WTC11 (cell line): ENCODE data around the gene SCYGR3. TPM values are rescaled to one million over a fixed set of nuclear protein-coding genes. Genes with fewer than 3 reads are reported as not detected.

ENCODE experiments used
- ATAC-seq: fragments of 200-7000 bp; cut with Tn5 transposase; 2 replicates; pipeline ENCODE4 v1.10.0; 2021; ENCODE audit warnings: mild to moderate bottlenecking, moderate library complexity
- CTCF ChIA-PET: fragments of 300-600 bp; sonication (Branson Sonifier 250); formaldehyde crosslinking; loops from one replicate; lab custom pipeline; 2021; ENCODE audit warnings: antibody characterized with exemption; lab: Charles Lee
- POLR2A ChIA-PET: fragments of 350-600 bp; sonication (Branson Sonifier 250); formaldehyde crosslinking; loops from one replicate; lab custom pipeline; 2021; ENCODE audit warnings: antibody characterized with exemption; lab: Charles Lee
- DNase-seq: peaks from one replicate; pipeline ENCODE4 v3.0.0; 2021; ENCODE audit warnings: low spot score
- H3K27ac Mint-ChIP-seq: 2 replicates; pipeline ENCODE4 v1.8.0; 2021; ENCODE audit warnings: mixed read lengths
- H3K27me3 Mint-ChIP-seq: 2 replicates; pipeline ENCODE4 v1.8.0; 2021; ENCODE audit warnings: low read depth, mild to moderate bottlenecking, moderate library complexity, mixed read lengths
- H3K36me3 Mint-ChIP-seq: 2 replicates; pipeline ENCODE4 v1.8.0; 2021; ENCODE audit warnings: mixed read lengths
- H3K4me1 Mint-ChIP-seq: 2 replicates; pipeline ENCODE4 v1.8.0; 2022; ENCODE audit warnings: mixed read lengths
- H3K4me3 Mint-ChIP-seq: 2 replicates; pipeline ENCODE4 v1.8.0; 2021; ENCODE audit warnings: mild to moderate bottlenecking, moderate library complexity, mixed read lengths
- H3K9me3 Mint-ChIP-seq: 2 replicates; pipeline ENCODE4 v1.8.0; 2021; ENCODE audit warnings: mixed read lengths
- CBFB ChIP-seq: sonication (generic); formaldehyde crosslinking; IDR thresholded peaks from 2 replicates; pipeline ENCODE4 v1.8.1; 2022; ENCODE audit warnings: mild to moderate bottlenecking, low read depth, missing genetic modification reagents
- ELF4 ChIP-seq: sonication (generic); formaldehyde crosslinking; IDR thresholded peaks from 2 replicates; pipeline ENCODE4 v1.8.1; 2022; ENCODE audit warnings: low read depth, mild to moderate bottlenecking, moderate library complexity, missing genetic modification reagents
- ETV6 ChIP-seq: sonication (generic); formaldehyde crosslinking; IDR thresholded peaks from 2 replicates; pipeline ENCODE4 v1.8.1; 2022; ENCODE audit warnings: mild to moderate bottlenecking, missing genetic modification reagents
- JAZF1 ChIP-seq: fragments of 250-450 bp; sonication (Bioruptor Pico); IDR thresholded peaks from 2 replicates; pipeline ENCODE4 v1.9.0; 2021; ENCODE audit warnings: moderate library complexity, mild to moderate bottlenecking, inconsistent platforms
- JUN ChIP-seq: sonication (generic); formaldehyde crosslinking; IDR thresholded peaks from 2 replicates; pipeline ENCODE4 v1.8.0; 2023; ENCODE audit warnings: mild to moderate bottlenecking, missing genetic modification reagents
- KAT7 ChIP-seq: sonication (generic); formaldehyde crosslinking; IDR thresholded peaks from 2 replicates; pipeline ENCODE4 v1.8.1; 2023; ENCODE audit warnings: missing genetic modification reagents, mild to moderate bottlenecking, borderline replicate concordance
- NFE2L1 ChIP-seq: sonication (generic); formaldehyde crosslinking; IDR thresholded peaks from 2 replicates; pipeline ENCODE4 v1.8.1; 2023; ENCODE audit warnings: missing genetic modification reagents
- OVOL2 ChIP-seq: fragments of 250-450 bp; sonication (Bioruptor Pico); IDR thresholded peaks from 2 replicates; pipeline ENCODE4 v1.9.0; 2021; ENCODE audit warnings: mild to moderate bottlenecking, borderline replicate concordance
- PRRX2 ChIP-seq: fragments of 250-450 bp; sonication (Bioruptor Pico); IDR thresholded peaks from 2 replicates; pipeline ENCODE4 v1.8.0; 2021; ENCODE audit warnings: mild to moderate bottlenecking
- SMAD3 ChIP-seq: sonication (generic); formaldehyde crosslinking; IDR thresholded peaks from 2 replicates; pipeline ENCODE4 v1.8.0; 2022; ENCODE audit warnings: missing genetic modification reagents, mild to moderate bottlenecking, borderline replicate concordance
- SP1 ChIP-seq: sonication (generic); formaldehyde crosslinking; conservative IDR thresholded peaks from 2 replicates; pipeline ENCODE4 v1.8.1; 2022; ENCODE audit warnings: missing genetic modification reagents
- TEAD1 ChIP-seq: sonication (generic); formaldehyde crosslinking; IDR thresholded peaks from 2 replicates; pipeline ENCODE4 v1.8.0; 2022; ENCODE audit warnings: mild to moderate bottlenecking, missing genetic modification reagents
- TP53 ChIP-seq: sonication (generic); formaldehyde crosslinking; IDR thresholded peaks from 2 replicates; pipeline ENCODE4 v1.8.1; 2023; ENCODE audit warnings: mild to moderate bottlenecking, missing genetic modification reagents
- ZNF263 ChIP-seq: sonication (generic); formaldehyde crosslinking; IDR thresholded peaks from 2 replicates; pipeline ENCODE4 v1.8.1; 2022; ENCODE audit warnings: low read depth, mild to moderate bottlenecking, moderate library complexity, missing genetic modification reagents
- ZNF396 ChIP-seq: fragments of 250-450 bp; sonication (Bioruptor Pico); IDR thresholded peaks from 2 replicates; pipeline ENCODE4 v1.8.0; 2021; ENCODE audit warnings: mild to moderate bottlenecking, moderate library complexity, borderline replicate concordance
- ZNF416 ChIP-seq: fragments of 250-450 bp; sonication (Bioruptor Pico); IDR thresholded peaks from 2 replicates; pipeline ENCODE4 v1.9.0; 2021; ENCODE audit warnings: mild to moderate bottlenecking, inconsistent platforms
- total RNA-seq: library from RNA; stranded (reverse); gene quantifications from 3 replicates; pipeline ENCODE4 v1.2.3, GENCODE V29; 2021
- TF ChIP-seq, protein P1 (sequence below): sonication (generic); formaldehyde crosslinking; IDR thresholded peaks from 2 replicates; pipeline ENCODE4 v1.8.1; 2023; ENCODE audit warnings: mild to moderate bottlenecking, missing genetic modification reagents, moderate library complexity
- TF ChIP-seq, protein P2 (sequence below): fragments of 250-450 bp; sonication (Bioruptor Pico); IDR thresholded peaks from 2 replicates; pipeline ENCODE4 v2.1.2; 2022; ENCODE audit warnings: mild to moderate bottlenecking, moderate library complexity
- TF ChIP-seq, protein P3 (sequence below): sonication (generic); formaldehyde crosslinking; IDR thresholded peaks from 2 replicates; pipeline ENCODE4 v1.8.1; 2022; ENCODE audit warnings: mild to moderate bottlenecking, moderate library complexity, missing genetic modification reagents

The SCYGR3 gene
- total RNA-seq, 1 experiment from 2014 or later = not detected

DNA sequence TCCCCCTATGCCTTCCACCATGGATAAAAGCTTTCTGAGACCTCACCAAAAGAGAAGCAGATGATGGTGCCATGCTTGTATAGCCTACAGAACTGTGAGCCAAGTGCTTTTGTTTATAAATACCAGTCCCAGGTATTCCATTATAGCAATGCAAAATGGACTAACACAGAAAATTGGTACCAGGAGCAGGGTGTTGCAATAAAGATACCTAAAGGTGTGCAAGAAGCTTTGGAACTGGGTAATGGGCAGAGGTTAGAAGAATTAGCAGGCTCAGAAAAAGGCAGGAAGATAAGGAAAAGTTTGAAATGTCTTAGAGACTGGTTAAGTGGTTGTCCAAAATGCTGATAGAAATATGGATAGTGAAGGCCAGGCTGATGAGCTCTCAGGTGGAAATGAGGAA is 32.3 kb downstream of the SCYGR3 start:
- Mint-ChIP-seq H3K27me3 (no peaks in the 10 kb centered on the region), H3K36me3 (peaks cover 12% of the 10 kb centered on the region), H3K4me1 (no peaks in the 10 kb centered on the region; the same call in 1 of the 2 replicates), H3K9me3 (peaks cover 28% of the 10 kb centered on the region), H3K27ac (no peak overlapping the region), H3K4me3 (no peak overlapping the region)
- ATAC-seq (no peak), DNase-seq (no peak)
- TF ChIP-seq ZNF396 = no peak
- no peak for TF ChIP-seq TEAD1 (CRISPR knock-in tag)
- TF ChIP-seq, protein P1, sequence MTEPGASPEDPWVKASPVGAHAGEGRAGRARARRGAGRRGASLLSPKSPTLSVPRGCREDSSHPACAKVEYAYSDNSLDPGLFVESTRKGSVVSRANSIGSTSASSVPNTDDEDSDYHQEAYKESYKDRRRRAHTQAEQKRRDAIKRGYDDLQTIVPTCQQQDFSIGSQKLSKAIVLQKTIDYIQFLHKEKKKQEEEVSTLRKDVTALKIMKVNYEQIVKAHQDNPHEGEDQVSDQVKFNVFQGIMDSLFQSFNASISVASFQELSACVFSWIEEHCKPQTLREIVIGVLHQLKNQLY (CRISPR knock-in tag) = no peak
- no peak for TF ChIP-seq SMAD3 (CRISPR knock-in tag)
- TF ChIP-seq ETV6 (CRISPR knock-in tag) = no peak
- TF ChIP-seq ZNF416 (CRISPR knock-in tag) = no peak
- TF ChIP-seq, protein P2, sequence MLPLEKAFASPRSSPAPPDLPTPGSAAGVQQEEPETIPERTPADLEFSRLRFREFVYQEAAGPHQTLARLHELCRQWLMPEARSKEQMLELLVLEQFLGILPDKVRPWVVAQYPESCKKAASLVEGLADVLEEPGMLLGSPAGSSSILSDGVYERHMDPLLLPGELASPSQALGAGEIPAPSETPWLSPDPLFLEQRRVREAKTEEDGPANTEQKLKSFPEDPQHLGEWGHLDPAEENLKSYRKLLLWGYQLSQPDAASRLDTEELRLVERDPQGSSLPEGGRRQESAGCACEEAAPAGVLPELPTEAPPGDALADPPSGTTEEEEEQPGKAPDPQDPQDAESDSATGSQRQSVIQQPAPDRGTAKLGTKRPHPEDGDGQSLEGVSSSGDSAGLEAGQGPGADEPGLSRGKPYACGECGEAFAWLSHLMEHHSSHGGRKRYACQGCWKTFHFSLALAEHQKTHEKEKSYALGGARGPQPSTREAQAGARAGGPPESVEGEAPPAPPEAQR = no peak
- no peak for TF ChIP-seq JAZF1 (CRISPR knock-in tag)
- no peak for TF ChIP-seq CBFB (CRISPR knock-in tag)
- CTCF ChIA-PET = no interaction called here
- POLR2A ChIA-PET = no interaction called here

DNA sequence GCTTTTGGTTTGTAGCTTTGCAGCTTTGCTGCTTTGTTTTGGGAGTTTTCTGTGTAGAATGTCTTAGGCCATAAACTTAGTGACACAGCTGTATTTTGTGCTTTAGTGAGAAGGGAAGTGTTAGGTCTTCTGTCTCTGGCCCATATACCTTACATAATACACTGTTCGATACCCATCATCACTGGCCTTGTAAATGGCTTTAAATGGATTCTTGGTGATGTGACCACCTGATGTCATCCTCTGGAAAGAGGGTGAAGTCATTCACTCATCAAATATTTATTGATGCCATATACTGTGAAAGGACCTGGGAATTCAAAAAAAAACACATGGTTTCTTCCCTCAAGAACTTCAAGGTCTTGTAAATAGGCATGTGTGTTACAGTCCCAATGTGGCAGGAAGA is 34.8 kb downstream of the SCYGR3 start:
- no peak overlapping the region for H3K27ac Mint-ChIP-seq
- TF ChIP-seq KAT7 (no peak), TP53 (no peak), NFE2L1 (CRISPR knock-in tag) (no peak)
- ATAC-seq = no peak
- peaks cover 3% of the 10 kb centered on the region for H3K4me1 Mint-ChIP-seq
- H3K4me3 Mint-ChIP-seq = no peak overlapping the region
- peaks cover 12% of the 10 kb centered on the region for H3K36me3 Mint-ChIP-seq
- H3K27me3 Mint-ChIP-seq = no peaks in the 10 kb centered on the region
- DNase-seq = no peak
- peaks cover 28% of the 10 kb centered on the region for H3K9me3 Mint-ChIP-seq
- ChIA-PET POLR2A (no interaction called here), CTCF (no interaction called here)

DNA sequence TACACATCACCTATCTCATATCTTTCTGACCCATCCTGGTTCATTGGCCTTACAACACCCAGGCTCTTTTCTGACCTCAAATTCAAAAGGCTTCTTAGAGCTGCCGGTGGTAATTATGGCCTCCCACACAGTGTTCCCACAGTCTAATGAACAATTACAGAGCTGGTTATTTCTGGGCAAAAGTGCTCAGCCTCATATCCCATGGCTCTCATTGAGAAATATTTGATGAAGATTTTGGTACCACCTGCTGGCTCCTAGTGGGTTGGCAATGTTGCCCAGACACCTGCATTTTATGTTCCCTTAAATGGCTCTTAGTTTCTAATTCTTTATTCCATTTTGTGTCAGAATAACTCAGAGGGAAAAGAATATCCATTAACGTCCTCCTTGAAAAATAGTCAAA is 36.0 kb downstream of the SCYGR3 start:
- Mint-ChIP-seq H3K27ac (no peak overlapping the region), H3K36me3 (peaks cover 12% of the 10 kb centered on the region), H3K9me3 (peaks cover 26% of the 10 kb centered on the region), H3K4me1 (peaks cover 3% of the 10 kb centered on the region), H3K27me3 (no peaks in the 10 kb centered on the region), H3K4me3 (no peak overlapping the region)
- CTCF ChIA-PET = no interaction called here
- TF ChIP-seq, protein P3, sequence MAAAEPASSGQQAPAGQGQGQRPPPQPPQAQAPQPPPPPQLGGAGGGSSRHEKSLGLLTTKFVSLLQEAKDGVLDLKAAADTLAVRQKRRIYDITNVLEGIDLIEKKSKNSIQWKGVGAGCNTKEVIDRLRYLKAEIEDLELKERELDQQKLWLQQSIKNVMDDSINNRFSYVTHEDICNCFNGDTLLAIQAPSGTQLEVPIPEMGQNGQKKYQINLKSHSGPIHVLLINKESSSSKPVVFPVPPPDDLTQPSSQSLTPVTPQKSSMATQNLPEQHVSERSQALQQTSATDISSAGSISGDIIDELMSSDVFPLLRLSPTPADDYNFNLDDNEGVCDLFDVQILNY (CRISPR knock-in tag) = no peak
- no peak for DNase-seq
- POLR2A ChIA-PET = no interaction called here
- no peak for ATAC-seq

DNA sequence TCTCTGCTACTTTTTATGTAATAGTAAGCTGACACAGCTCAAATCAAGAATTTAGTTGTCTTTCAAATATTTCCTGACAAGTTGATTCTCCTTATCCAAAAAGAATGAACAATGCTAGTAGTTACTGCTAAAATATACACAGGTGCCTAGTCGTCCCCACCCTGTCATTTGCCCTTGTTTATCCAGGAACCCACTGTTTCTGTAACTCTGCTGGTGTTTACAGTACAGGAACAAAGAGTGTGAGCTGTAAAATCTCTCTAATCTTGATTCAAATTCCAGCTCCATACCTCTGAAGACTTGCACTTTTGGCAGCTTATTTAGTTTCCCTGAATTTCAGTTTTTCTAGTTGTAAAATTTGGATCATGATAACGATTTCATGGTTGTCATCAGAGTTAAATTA is 37.1 kb downstream of the SCYGR3 start:
- peaks cover 3% of the 10 kb centered on the region for H3K4me1 Mint-ChIP-seq
- TF ChIP-seq OVOL2 (CRISPR knock-in tag) = no peak
- no peak for TF ChIP-seq ZNF263 (CRISPR knock-in tag)
- TF ChIP-seq JUN (CRISPR knock-in tag) = no peak
- no peak for TF ChIP-seq PRRX2 (CRISPR knock-in tag)
- TF ChIP-seq SP1 (CRISPR knock-in tag) = no peak
- TF ChIP-seq, protein P1 (CRISPR knock-in tag) = no peak
- TF ChIP-seq ELF4 = no peak
- POLR2A ChIA-PET = no interaction called here
- peaks cover 7% of the 10 kb centered on the region for H3K36me3 Mint-ChIP-seq
- ATAC-seq = no peak
- no peaks in the 10 kb centered on the region for H3K27me3 Mint-ChIP-seq
- no peak overlapping the region for H3K27ac Mint-ChIP-seq
- CTCF ChIA-PET = no interaction called here
- H3K9me3 Mint-ChIP-seq = peaks cover 19% of the 10 kb centered on the region
- DNase-seq = no peak
- no peak overlapping the region for H3K4me3 Mint-ChIP-seq
